GM21619 (cell line): Measurements from ENCODE around the gene GLG1.

Experiments
- ATAC-seq: cut with Tn5 transposase; IDR thresholded peaks from one replicate; pipeline ENCODE4 v1.9.1; 2021; ENCODE audit not compliant: unreplicated experiment

Gene GLG1

GRCh38 chr16:74611721-74612120 lies 4.8 kb upstream of the GLG1 start:
- no peak for ATAC-seq

GRCh38 chr16:74608944-74609343 lies 2.0 kb upstream of the GLG1 start:
- no peak for ATAC-seq

- no peak for ATAC-seq
These were observed 1.5 kb upstream of the GLG1 start for GRCh38 chr16:74608381-74608780.

GRCh38 chr16:74607962-74608356 lies 1.0 kb upstream of the GLG1 start:
- ATAC-seq = no peak

GRCh38 chr16:74607310-74607961 lies 522 bp upstream of the GLG1 start:
- ATAC-seq = peak; percentile 28

GRCh38 chr16:74605746-74606520 lies 981 bp downstream of the GLG1 start:
- ATAC-seq = no peak

GRCh38 chr16:74605332-74605731 lies 1.6 kb downstream of the GLG1 start:
- no peak for ATAC-seq

GRCh38 chr16:74603848-74604247 lies 3.1 kb downstream of the GLG1 start:
- no peak for ATAC-seq

GRCh38 chr16:74601126-74601871 lies 5.6 kb downstream of the GLG1 start:
- peak; percentile 84 for ATAC-seq

- ATAC-seq = no peak
These were observed 10.3 kb downstream of the GLG1 start for GRCh38 chr16:74596586-74596985.

GRCh38 chr16:74592847-74593246 lies 14.1 kb downstream of the GLG1 start:
- ATAC-seq = no peak

- ATAC-seq = no peak
These were observed 14.9 kb downstream of the GLG1 start for GRCh38 chr16:74591876-74592650.

- no peak for ATAC-seq
These were observed 20.0 kb downstream of the GLG1 start for GRCh38 chr16:74586948-74587347.

- ATAC-seq = no peak
These were observed 21.0 kb downstream of the GLG1 start for GRCh38 chr16:74585846-74586443.

GRCh38 chr16:74583926-74584666 lies 22.8 kb downstream of the GLG1 start:
- no peak for ATAC-seq

GRCh38 chr16:74582970-74583369 lies 23.9 kb downstream of the GLG1 start:
- ATAC-seq = no peak

- peak; percentile 47 for ATAC-seq
These were observed 26.1 kb downstream of the GLG1 start for GRCh38 chr16:74580833-74581232.

- ATAC-seq = no peak
These were observed 28.1 kb downstream of the GLG1 start for GRCh38 chr16:74578838-74579237.

- ATAC-seq = no peak
These were observed 28.5 kb downstream of the GLG1 start for GRCh38 chr16:74578433-74578832.

GRCh38 chr16:74577882-74578366 lies 29.0 kb downstream of the GLG1 start:
- ATAC-seq = no peak
